SW 1271 (cell line): ENCODE measurements around the gene PLB1.

ENCODE experiments used
- DNase-seq, 2 experiments: peaks; one replicate each; lab custom pipeline; 2025; lab: John Stamatoyannopoulos, UW

Gene PLB1

GRCh38 chr2:28499282-28499681, 3.4 kb downstream of the PLB1 start:
- no peak for DNase-seq

- DNase-seq = no peak
Observed at GRCh38 chr2:28505361-28505760, 9.5 kb downstream of the PLB1 start.

GRCh38 chr2:28506112-28506910, 10.5 kb downstream of the PLB1 start:
- DNase-seq = no peak

GRCh38 chr2:28507796-28508764, 12.2 kb downstream of the PLB1 start:
- no peak for DNase-seq

GRCh38 chr2:28509361-28509760, 13.5 kb downstream of the PLB1 start:
- no peak for DNase-seq

- DNase-seq = no peak
Observed at GRCh38 chr2:28510184-28510583, 14.3 kb downstream of the PLB1 start.

- no peak for DNase-seq
Observed at GRCh38 chr2:28511871-28512606, 16.2 kb downstream of the PLB1 start.

GRCh38 chr2:28512607-28512965, 16.7 kb downstream of the PLB1 start:
- no peak for DNase-seq

- no peak for DNase-seq
Observed at GRCh38 chr2:28513097-28513496, 17.2 kb downstream of the PLB1 start.

GRCh38 chr2:28515176-28515751, 19.4 kb downstream of the PLB1 start:
- DNase-seq = no peak

- DNase-seq = no peak
Observed at GRCh38 chr2:28516430-28516829, 20.6 kb downstream of the PLB1 start.

GRCh38 chr2:28516950-28517349, 21.1 kb downstream of the PLB1 start:
- no peak for DNase-seq

GRCh38 chr2:28521663-28522062, 25.8 kb downstream of the PLB1 start:
- DNase-seq = no peak

GRCh38 chr2:28522481-28522880, 26.6 kb downstream of the PLB1 start:
- DNase-seq = no peak

- no peak for DNase-seq
Observed at GRCh38 chr2:28523902-28524301, 28.0 kb downstream of the PLB1 start.

- no peak for DNase-seq
Observed at GRCh38 chr2:28525481-28525880, 29.6 kb downstream of the PLB1 start.

GRCh38 chr2:28526527-28527132, 30.8 kb downstream of the PLB1 start:
- DNase-seq = no peak

- DNase-seq = no peak
Observed at GRCh38 chr2:28527196-28527595, 31.3 kb downstream of the PLB1 start.

- no peak for DNase-seq
Observed at GRCh38 chr2:28528206-28528605, 32.3 kb downstream of the PLB1 start.

GRCh38 chr2:28530782-28531181, 34.9 kb downstream of the PLB1 start:
- no peak for DNase-seq

GRCh38 chr2:28532399-28532798, 36.5 kb downstream of the PLB1 start:
- DNase-seq = no peak
